WTC11 (cell line): ENCODE measurements around the gene LEFTY2. TPM values are rescaled to one million over a fixed set of nuclear protein-coding genes. Genes with fewer than 3 reads are reported as not detected.

Experiments used
- ATAC-seq: fragments of 200-7000 bp; cut with Tn5 transposase; 2 replicates; pipeline ENCODE4 v1.10.0; 2021; ENCODE audit warnings: mild to moderate bottlenecking, moderate library complexity
- CTCF ChIA-PET: fragments of 300-600 bp; sonication (Branson Sonifier 250); formaldehyde crosslinking; loops from one replicate; lab custom pipeline; 2021; ENCODE audit warnings: antibody characterized with exemption; lab: Charles Lee
- POLR2A ChIA-PET: fragments of 350-600 bp; sonication (Branson Sonifier 250); formaldehyde crosslinking; loops from one replicate; lab custom pipeline; 2021; ENCODE audit warnings: antibody characterized with exemption; lab: Charles Lee
- DNase-seq: peaks from one replicate; pipeline ENCODE4 v3.0.0; 2021; ENCODE audit warnings: low spot score
- H3K27ac Mint-ChIP-seq: 2 replicates; pipeline ENCODE4 v1.8.0; 2021; ENCODE audit warnings: mixed read lengths
- H3K27me3 Mint-ChIP-seq: 2 replicates; pipeline ENCODE4 v1.8.0; 2021; ENCODE audit warnings: low read depth, mild to moderate bottlenecking, moderate library complexity, mixed read lengths
- H3K36me3 Mint-ChIP-seq: 2 replicates; pipeline ENCODE4 v1.8.0; 2021; ENCODE audit warnings: mixed read lengths
- H3K4me1 Mint-ChIP-seq: 2 replicates; pipeline ENCODE4 v1.8.0; 2022; ENCODE audit warnings: mixed read lengths
- H3K4me3 Mint-ChIP-seq: 2 replicates; pipeline ENCODE4 v1.8.0; 2021; ENCODE audit warnings: mild to moderate bottlenecking, moderate library complexity, mixed read lengths
- H3K9me3 Mint-ChIP-seq: 2 replicates; pipeline ENCODE4 v1.8.0; 2021; ENCODE audit warnings: mixed read lengths
- ELF4 ChIP-seq: sonication (generic); formaldehyde crosslinking; IDR thresholded peaks from 2 replicates; pipeline ENCODE4 v1.8.1; 2022; ENCODE audit warnings: low read depth, mild to moderate bottlenecking, moderate library complexity, missing genetic modification reagents
- KAT7 ChIP-seq: sonication (generic); formaldehyde crosslinking; IDR thresholded peaks from 2 replicates; pipeline ENCODE4 v1.8.1; 2023; ENCODE audit warnings: missing genetic modification reagents, mild to moderate bottlenecking, borderline replicate concordance
- NFYB ChIP-seq: sonication (generic); formaldehyde crosslinking; conservative IDR thresholded peaks from 2 replicates; pipeline ENCODE4 v1.8.0; 2022; ENCODE audit warnings: low read depth, missing genetic modification reagents
- RORB ChIP-seq: fragments of 250-450 bp; sonication (Bioruptor Pico); IDR thresholded peaks from 2 replicates; pipeline ENCODE4 v1.9.0; 2021; ENCODE audit warnings: mild to moderate bottlenecking
- TEAD4 ChIP-seq: sonication (generic); formaldehyde crosslinking; IDR thresholded peaks from 2 replicates; pipeline ENCODE4 v1.8.0; 2022; ENCODE audit warnings: mild to moderate bottlenecking, missing genetic modification reagents
- ZNF263 ChIP-seq: sonication (generic); formaldehyde crosslinking; IDR thresholded peaks from 2 replicates; pipeline ENCODE4 v1.8.1; 2022; ENCODE audit warnings: low read depth, mild to moderate bottlenecking, moderate library complexity, missing genetic modification reagents
- ZNF671 ChIP-seq: fragments of 250-450 bp; sonication (Bioruptor Pico); IDR thresholded peaks from 2 replicates; pipeline ENCODE4 v1.8.0; 2021; ENCODE audit warnings: mild to moderate bottlenecking
- total RNA-seq: library from RNA; stranded (reverse); gene quantifications from 3 replicates; pipeline ENCODE4 v1.2.3, GENCODE V29; 2021
- TF ChIP-seq, protein P1 (sequence below): sonication (generic); formaldehyde crosslinking; IDR thresholded peaks from 2 replicates; pipeline ENCODE4 v1.8.0; 2023; ENCODE audit warnings: missing genetic modification reagents, mild to moderate bottlenecking, borderline replicate concordance
- TF ChIP-seq, protein P2 (sequence below): fragments of 250-450 bp; sonication (Bioruptor Pico); IDR thresholded peaks from 2 replicates; pipeline ENCODE4 v1.8.0; 2021; ENCODE audit warnings: mild to moderate bottlenecking
- TF ChIP-seq, protein P3 (sequence below): fragments of 250-450 bp; sonication (Bioruptor Pico); IDR thresholded peaks from 2 replicates; pipeline ENCODE4 v1.9.0; 2021; ENCODE audit warnings: mild to moderate bottlenecking
- TF ChIP-seq, protein P4 (sequence below): sonication (generic); formaldehyde crosslinking; IDR thresholded peaks from 2 replicates; pipeline ENCODE4 v1.8.1; 2022; ENCODE audit warnings: low read depth, missing genetic modification reagents, borderline replicate concordance
- TF ChIP-seq, protein P5 (sequence below): fragments of 250-450 bp; sonication (Bioruptor Pico); IDR thresholded peaks from 2 replicates; pipeline ENCODE4 v2.1.2; 2022; ENCODE audit warnings: mild to moderate bottlenecking, moderate library complexity
- TF ChIP-seq, protein P6 (sequence below): fragments of 250-450 bp; sonication (Bioruptor Pico); IDR thresholded peaks from 2 replicates; pipeline ENCODE4 v1.9.0; 2021; ENCODE audit warnings: moderate library complexity, mild to moderate bottlenecking, inconsistent platforms, borderline replicate concordance
- TF ChIP-seq, protein P7 (sequence below): sonication (generic); formaldehyde crosslinking; IDR thresholded peaks from 2 replicates; pipeline ENCODE4 v1.8.0; 2022; ENCODE audit warnings: missing genetic modification reagents
- TF ChIP-seq, protein P8 (sequence below): sonication (generic); formaldehyde crosslinking; IDR thresholded peaks from 2 replicates; pipeline ENCODE4 v1.8.1; 2023; ENCODE audit warnings: mild to moderate bottlenecking, missing genetic modification reagents, moderate library complexity
- TF ChIP-seq, protein P9 (sequence below): sonication (generic); formaldehyde crosslinking; conservative IDR thresholded peaks from 2 replicates; pipeline ENCODE4 v1.8.1; 2023; ENCODE audit warnings: mild to moderate bottlenecking, low read depth, missing genetic modification reagents, moderate library complexity

Gene LEFTY2
- total RNA-seq, 1 experiment from 2014 or later = 15.5 TPM

DNA sequence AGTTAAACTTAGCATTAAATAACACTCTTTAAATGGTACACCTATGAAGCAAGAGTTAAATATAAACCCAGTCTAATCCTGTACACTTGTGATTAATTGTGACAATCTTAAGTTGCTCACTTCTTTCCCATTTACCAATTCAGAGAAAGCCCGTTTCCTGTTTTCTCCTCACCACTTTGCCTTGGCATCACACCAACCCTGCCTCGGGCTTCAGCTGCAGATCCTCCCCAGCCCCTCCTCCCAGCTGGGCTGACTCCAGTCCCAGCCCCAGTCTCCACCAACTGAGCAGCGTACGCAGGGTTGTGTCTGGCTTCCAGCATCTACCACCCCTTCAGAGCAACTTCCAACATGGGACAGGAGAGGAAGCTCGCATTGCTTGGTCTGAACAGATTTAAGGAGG, 21.1 kb downstream of the LEFTY2 start (continued):
- TF ChIP-seq ELF4 (CRISPR knock-in tag) = no peak

DNA sequence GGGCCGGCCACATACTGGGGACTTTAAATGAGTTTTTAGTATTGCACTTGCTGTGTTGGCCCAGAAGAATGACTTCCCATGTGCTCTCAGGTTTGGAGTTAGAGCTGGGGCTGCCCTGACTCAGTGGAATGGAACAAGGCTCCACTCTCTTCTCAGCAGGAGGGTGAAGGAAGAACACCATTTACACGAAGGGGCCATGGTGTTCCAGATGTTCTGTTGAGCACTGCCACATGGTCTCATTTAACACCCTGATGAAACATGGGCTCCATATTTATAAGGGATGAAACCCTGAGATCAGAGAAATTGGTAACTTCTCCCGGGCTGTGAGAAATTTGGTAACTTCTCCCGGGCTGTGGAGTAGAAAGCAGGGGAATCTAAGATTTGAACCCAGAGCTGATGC, 22.7 kb downstream of the LEFTY2 start:
- H3K27ac Mint-ChIP-seq = no peak overlapping the region
- DNase-seq (no peak), ATAC-seq (no peak)
- no peaks in the 10 kb centered on the region for H3K27me3 Mint-ChIP-seq
- H3K36me3 Mint-ChIP-seq = peaks cover 50% of the 10 kb centered on the region
- H3K4me1 Mint-ChIP-seq = peaks cover 18% of the 10 kb centered on the region
- no peaks in the 10 kb centered on the region for H3K9me3 Mint-ChIP-seq
- H3K4me3 Mint-ChIP-seq = no peak overlapping the region
- ChIA-PET CTCF (interaction anchor here (0.5 to 0.7 kb wide), 2 partner anchors 37 to 630 kb away, joined by 3 read pairs; no protein-coding TSS in a partner anchor), POLR2A (interaction anchor here (0.5 kb wide), 1 partner anchor 360 kb away, joined by 10 read pairs; no protein-coding TSS in a partner anchor)
- TF ChIP-seq, protein P1, sequence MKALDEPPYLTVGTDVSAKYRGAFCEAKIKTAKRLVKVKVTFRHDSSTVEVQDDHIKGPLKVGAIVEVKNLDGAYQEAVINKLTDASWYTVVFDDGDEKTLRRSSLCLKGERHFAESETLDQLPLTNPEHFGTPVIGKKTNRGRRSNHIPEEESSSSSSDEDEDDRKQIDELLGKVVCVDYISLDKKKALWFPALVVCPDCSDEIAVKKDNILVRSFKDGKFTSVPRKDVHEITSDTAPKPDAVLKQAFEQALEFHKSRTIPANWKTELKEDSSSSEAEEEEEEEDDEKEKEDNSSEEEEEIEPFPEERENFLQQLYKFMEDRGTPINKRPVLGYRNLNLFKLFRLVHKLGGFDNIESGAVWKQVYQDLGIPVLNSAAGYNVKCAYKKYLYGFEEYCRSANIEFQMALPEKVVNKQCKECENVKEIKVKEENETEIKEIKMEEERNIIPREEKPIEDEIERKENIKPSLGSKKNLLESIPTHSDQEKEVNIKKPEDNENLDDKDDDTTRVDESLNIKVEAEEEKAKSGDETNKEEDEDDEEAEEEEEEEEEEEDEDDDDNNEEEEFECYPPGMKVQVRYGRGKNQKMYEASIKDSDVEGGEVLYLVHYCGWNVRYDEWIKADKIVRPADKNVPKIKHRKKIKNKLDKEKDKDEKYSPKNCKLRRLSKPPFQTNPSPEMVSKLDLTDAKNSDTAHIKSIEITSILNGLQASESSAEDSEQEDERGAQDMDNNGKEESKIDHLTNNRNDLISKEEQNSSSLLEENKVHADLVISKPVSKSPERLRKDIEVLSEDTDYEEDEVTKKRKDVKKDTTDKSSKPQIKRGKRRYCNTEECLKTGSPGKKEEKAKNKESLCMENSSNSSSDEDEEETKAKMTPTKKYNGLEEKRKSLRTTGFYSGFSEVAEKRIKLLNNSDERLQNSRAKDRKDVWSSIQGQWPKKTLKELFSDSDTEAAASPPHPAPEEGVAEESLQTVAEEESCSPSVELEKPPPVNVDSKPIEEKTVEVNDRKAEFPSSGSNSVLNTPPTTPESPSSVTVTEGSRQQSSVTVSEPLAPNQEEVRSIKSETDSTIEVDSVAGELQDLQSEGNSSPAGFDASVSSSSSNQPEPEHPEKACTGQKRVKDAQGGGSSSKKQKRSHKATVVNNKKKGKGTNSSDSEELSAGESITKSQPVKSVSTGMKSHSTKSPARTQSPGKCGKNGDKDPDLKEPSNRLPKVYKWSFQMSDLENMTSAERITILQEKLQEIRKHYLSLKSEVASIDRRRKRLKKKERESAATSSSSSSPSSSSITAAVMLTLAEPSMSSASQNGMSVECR = no peak
- TF ChIP-seq NFYB (no peak), RORB (CRISPR knock-in tag) (no peak), ZNF263 (CRISPR knock-in tag) (no peak), TEAD4 (CRISPR knock-in tag) (no peak), ZNF671 (no peak), KAT7 (CRISPR knock-in tag) (no peak)
- TF ChIP-seq, protein P2, sequence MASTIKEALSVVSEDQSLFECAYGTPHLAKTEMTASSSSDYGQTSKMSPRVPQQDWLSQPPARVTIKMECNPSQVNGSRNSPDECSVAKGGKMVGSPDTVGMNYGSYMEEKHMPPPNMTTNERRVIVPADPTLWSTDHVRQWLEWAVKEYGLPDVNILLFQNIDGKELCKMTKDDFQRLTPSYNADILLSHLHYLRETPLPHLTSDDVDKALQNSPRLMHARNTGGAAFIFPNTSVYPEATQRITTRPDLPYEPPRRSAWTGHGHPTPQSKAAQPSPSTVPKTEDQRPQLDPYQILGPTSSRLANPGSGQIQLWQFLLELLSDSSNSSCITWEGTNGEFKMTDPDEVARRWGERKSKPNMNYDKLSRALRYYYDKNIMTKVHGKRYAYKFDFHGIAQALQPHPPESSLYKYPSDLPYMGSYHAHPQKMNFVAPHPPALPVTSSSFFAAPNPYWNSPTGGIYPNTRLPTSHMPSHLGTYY (CRISPR knock-in tag) = no peak
- TF ChIP-seq, protein P3, sequence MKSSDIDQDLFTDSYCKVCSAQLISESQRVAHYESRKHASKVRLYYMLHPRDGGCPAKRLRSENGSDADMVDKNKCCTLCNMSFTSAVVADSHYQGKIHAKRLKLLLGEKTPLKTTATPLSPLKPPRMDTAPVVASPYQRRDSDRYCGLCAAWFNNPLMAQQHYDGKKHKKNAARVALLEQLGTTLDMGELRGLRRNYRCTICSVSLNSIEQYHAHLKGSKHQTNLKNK (CRISPR knock-in tag) = no peak
- TF ChIP-seq, protein P4, sequence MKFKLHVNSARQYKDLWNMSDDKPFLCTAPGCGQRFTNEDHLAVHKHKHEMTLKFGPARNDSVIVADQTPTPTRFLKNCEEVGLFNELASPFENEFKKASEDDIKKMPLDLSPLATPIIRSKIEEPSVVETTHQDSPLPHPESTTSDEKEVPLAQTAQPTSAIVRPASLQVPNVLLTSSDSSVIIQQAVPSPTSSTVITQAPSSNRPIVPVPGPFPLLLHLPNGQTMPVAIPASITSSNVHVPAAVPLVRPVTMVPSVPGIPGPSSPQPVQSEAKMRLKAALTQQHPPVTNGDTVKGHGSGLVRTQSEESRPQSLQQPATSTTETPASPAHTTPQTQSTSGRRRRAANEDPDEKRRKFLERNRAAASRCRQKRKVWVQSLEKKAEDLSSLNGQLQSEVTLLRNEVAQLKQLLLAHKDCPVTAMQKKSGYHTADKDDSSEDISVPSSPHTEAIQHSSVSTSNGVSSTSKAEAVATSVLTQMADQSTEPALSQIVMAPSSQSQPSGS (CRISPR knock-in tag) = no peak
- TF ChIP-seq, protein P5, sequence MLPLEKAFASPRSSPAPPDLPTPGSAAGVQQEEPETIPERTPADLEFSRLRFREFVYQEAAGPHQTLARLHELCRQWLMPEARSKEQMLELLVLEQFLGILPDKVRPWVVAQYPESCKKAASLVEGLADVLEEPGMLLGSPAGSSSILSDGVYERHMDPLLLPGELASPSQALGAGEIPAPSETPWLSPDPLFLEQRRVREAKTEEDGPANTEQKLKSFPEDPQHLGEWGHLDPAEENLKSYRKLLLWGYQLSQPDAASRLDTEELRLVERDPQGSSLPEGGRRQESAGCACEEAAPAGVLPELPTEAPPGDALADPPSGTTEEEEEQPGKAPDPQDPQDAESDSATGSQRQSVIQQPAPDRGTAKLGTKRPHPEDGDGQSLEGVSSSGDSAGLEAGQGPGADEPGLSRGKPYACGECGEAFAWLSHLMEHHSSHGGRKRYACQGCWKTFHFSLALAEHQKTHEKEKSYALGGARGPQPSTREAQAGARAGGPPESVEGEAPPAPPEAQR = no peak
- TF ChIP-seq, protein P6, sequence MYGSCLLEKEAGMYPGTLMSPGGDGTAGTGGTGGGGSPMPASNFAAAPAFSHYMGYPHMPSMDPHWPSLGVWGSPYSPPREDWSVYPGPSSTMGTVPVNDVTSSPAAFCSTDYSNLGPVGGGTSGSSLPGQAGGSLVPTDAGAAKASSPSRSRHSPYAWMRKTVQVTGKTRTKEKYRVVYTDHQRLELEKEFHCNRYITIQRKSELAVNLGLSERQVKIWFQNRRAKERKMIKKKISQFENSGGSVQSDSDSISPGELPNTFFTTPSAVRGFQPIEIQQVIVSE (CRISPR knock-in tag) = no peak
- TF ChIP-seq, protein P7, sequence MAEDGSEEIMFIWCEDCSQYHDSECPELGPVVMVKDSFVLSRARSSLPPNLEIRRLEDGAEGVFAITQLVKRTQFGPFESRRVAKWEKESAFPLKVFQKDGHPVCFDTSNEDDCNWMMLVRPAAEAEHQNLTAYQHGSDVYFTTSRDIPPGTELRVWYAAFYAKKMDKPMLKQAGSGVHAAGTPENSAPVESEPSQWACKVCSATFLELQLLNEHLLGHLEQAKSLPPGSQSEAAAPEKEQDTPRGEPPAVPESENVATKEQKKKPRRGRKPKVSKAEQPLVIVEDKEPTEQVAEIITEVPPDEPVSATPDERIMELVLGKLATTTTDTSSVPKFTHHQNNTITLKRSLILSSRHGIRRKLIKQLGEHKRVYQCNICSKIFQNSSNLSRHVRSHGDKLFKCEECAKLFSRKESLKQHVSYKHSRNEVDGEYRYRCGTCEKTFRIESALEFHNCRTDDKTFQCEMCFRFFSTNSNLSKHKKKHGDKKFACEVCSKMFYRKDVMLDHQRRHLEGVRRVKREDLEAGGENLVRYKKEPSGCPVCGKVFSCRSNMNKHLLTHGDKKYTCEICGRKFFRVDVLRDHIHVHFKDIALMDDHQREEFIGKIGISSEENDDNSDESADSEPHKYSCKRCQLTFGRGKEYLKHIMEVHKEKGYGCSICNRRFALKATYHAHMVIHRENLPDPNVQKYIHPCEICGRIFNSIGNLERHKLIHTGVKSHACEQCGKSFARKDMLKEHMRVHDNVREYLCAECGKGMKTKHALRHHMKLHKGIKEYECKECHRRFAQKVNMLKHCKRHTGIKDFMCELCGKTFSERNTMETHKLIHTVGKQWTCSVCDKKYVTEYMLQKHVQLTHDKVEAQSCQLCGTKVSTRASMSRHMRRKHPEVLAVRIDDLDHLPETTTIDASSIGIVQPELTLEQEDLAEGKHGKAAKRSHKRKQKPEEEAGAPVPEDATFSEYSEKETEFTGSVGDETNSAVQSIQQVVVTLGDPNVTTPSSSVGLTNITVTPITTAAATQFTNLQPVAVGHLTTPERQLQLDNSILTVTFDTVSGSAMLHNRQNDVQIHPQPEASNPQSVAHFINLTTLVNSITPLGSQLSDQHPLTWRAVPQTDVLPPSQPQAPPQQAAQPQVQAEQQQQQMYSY = no peak
- TF ChIP-seq, protein P8, sequence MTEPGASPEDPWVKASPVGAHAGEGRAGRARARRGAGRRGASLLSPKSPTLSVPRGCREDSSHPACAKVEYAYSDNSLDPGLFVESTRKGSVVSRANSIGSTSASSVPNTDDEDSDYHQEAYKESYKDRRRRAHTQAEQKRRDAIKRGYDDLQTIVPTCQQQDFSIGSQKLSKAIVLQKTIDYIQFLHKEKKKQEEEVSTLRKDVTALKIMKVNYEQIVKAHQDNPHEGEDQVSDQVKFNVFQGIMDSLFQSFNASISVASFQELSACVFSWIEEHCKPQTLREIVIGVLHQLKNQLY (CRISPR knock-in tag) = no peak
- TF ChIP-seq, protein P9, sequence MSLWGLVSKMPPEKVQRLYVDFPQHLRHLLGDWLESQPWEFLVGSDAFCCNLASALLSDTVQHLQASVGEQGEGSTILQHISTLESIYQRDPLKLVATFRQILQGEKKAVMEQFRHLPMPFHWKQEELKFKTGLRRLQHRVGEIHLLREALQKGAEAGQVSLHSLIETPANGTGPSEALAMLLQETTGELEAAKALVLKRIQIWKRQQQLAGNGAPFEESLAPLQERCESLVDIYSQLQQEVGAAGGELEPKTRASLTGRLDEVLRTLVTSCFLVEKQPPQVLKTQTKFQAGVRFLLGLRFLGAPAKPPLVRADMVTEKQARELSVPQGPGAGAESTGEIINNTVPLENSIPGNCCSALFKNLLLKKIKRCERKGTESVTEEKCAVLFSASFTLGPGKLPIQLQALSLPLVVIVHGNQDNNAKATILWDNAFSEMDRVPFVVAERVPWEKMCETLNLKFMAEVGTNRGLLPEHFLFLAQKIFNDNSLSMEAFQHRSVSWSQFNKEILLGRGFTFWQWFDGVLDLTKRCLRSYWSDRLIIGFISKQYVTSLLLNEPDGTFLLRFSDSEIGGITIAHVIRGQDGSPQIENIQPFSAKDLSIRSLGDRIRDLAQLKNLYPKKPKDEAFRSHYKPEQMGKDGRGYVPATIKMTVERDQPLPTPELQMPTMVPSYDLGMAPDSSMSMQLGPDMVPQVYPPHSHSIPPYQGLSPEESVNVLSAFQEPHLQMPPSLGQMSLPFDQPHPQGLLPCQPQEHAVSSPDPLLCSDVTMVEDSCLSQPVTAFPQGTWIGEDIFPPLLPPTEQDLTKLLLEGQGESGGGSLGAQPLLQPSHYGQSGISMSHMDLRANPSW (CRISPR knock-in tag) = no peak
